DMS114 treated with DMSO at 0.1 percent for 48 hours (cell line): Measurements from ENCODE around the gene ACAT2.
"Not testable (repeated sequence)": the region's sequence is repeated elsewhere in the genome, so short reads cannot be mapped to it uniquely, and the experiment has no call there.

Experiments used
- DNase-seq: peaks from one replicate; lab custom pipeline; 2025; ENCODE audit not compliant: unreplicated experiment; lab: John Stamatoyannopoulos, UW

ACAT2 gene

DNA sequence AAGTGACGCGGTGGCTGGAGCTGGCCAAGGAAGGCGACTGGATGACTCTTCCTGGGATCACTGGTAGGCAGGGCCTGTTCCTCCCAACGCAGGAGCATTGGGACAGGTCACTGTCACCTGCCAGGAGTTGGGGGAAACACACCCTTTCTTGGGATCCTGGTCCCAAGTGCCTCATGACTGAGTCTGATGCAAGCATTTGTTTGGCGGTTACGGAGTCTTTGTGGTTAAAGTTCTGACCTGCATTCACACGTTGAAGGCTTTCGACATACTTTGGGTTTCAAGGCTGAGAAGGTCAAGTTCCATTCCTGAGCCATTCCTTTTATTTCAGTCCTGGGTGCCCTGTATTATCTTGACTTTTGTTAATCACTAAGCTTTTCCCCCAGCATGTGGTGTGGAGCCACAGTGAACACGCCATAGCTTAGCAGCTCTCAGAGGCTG lies 44.2 kb downstream of the ACAT2 start:
- no peak for DNase-seq

DNA sequence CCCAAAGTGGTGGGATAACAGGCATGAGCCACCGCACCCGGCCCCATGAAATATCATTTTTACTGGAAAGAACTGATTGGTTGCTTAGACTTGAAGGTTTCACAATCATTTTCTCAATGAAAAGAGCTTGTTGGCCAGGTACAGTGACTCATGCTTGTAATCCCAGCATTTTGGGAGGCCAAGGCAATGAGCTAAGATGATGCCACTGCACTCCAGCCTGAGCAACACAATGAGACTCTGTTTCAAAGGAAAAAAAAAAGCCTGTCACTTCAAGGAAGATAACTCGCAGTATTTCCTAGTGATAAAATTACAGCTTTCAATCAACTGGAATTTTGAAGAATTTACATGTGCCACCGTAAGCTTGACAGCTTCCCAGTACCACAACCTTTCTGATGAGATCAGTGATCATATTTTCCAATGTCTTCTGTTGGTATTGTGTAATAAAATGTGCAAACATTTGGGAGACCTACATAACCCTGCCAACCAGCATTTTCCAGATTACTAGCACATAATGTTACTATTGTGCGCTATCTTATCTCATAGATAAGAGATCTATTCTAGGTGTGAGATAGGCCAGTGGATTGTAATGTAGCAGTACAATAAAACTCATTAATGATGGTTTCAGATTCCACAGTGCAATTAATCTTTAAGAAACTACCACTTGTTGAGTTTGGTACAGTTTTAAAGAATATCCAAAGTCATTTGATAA lies 45.5 kb downstream of the ACAT2 start:
- no peak for DNase-seq

DNA sequence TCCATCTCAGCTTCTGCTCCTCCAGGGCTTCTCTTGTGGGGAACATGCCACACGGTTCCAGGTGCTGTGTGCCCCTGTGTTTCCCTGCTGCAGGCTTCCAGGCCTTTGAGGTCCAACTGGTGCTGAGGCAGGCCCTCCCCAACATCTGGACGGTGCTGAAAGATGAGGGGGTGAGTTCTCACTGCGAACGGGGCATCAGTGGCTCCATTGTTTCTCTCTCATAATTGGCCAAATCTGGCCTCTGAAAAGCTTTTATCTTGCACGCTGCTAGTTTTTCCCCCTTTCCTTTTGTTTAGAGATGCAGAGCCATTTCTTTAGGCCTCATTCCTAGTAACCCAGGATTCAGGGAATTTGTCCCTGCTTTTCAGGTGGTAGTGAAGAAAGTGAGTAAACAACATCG lies 46.8 kb downstream of the ACAT2 start:
- DNase-seq, result no peak

DNA sequence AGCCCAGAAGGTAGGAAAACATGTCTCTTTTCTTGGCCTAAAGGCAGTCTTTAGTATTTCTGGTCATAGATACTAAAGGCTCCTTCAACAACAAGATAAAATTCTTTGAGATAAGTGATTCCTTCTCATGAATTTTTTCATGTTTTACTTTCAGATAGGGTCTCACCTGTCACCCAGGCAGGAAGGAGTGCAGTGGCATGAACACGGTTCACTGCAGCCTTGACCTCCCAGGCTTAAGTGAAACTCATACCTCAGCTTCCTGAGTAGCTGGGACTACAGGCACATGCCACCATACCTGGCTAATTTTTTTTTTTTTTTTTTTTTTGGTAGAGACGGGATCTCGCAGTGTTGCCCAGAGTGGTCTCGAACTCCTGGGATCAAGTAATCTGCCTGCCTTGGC lies 47.3 kb downstream of the ACAT2 start:
- no peak for DNase-seq

DNA sequence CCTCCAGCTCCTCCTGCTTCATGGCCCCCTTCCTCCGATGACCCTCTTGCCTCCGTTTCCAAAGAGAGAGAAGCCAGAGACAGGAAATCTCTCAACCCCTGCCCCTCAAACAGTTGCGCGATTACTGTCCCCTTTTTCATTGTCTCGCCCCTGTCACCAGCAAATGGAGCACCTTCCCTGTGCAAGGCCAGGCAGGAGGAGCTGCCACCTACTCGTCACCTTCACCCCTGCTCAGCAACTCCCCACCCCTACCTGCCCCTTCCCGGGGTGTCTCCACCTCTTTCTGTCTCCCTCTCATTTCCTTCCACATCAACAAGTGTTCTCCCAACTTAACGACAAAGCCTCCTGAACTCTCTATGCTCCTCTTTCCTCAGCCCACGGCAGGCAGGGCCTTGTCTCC lies 51.9 kb downstream of the ACAT2 start:
- no peak for DNase-seq

DNA sequence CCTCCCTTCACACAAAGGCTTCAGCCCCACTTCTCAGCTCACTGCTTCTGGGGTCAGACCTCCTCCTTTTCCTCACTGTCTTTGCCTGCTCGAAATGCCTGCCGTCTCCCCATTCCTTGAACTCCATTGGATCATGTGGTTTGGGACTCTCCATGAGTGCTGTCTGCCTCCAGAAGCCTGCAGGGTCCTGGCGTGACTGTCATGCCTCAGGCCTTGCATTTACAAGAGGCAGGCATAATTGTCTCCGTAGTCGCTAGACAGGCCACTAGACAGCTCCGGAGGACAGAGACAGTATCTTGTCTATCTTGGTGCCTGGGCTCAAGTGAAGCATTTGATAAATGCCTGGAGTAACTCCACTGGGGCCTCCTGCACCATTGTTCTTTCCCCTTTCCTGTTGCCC lies 53.6 kb downstream of the ACAT2 start:
- DNase-seq, result no peak

DNA sequence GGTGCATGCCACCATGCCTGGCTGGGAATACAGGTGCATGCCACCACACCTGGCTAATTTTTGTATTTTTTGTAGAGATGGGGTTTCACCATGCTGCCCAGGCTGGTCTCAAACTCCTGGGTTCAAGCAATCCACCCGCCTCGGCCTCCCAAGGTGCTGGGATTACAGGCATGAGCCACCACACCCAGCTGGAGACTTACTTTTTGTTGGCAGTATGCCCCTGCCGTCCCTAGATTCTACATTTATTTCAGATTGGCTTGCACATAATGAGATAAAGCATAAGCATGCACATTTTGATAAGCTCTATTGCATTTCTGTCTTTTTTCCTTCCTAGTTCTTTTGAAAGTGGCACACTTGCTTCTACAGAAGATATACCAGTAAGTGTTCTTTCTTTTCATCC lies 54.9 kb downstream of the ACAT2 start:
- not testable (repeated sequence) for DNase-seq

DNA sequence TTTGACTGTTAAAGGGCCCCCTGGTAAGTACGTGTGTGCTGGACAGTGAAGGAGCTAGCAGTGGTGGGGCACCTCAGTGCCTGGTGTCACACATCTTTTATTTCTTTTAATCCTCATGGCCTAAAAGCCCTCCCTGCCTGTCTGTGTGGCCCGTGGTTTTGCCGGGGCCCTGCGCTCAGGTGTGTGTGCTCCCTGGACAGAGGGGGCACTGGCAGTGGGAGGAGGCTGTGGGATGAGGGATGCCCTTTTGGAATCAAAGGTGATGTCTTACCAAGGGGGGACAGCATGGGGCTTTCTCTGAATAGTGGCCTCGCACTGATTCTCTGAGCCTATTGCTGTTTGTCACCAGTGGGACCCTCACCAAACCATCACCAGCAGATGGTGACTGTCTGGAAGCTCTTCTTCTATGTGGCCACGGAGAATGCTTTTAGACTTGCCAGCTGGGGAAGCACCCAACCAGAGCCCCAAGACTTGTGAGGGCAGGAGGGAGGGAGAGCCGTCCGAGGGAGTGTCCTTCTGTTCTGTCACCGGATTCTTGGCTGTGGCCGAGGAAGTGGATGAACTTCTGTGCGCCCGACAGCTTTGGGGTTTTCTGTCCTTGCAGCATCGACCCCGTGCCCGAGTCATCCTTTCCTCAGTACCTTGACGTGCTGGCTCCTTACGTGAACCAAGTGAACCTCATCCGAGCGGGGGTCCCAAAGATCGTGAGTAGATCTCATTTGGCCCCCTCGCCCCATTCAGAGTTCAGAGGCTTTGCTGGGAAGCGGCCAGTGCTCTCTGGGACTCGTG lies 56.3 kb downstream of the ACAT2 start:
- DNase-seq, result no peak

DNA sequence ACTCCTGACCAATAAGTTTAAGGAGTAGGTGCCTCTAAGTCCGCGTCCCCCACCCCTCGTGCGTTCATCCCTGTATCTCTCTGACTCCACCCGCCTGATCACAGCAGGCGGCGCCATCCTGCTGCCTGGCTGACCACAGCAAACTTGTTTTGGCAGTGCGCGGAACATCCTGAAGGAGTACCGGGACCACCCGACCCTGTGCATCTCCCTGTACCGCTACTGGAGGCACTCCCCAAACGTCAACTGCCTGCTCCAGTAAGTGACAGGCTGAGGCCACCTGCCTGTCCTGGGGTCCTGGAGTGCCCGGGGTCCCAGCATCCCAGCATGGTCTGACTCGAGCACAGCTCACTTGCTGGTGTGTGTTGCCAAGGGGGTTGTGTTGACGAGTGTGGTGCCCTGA lies 57.3 kb downstream of the ACAT2 start:
- no peak for DNase-seq

DNA sequence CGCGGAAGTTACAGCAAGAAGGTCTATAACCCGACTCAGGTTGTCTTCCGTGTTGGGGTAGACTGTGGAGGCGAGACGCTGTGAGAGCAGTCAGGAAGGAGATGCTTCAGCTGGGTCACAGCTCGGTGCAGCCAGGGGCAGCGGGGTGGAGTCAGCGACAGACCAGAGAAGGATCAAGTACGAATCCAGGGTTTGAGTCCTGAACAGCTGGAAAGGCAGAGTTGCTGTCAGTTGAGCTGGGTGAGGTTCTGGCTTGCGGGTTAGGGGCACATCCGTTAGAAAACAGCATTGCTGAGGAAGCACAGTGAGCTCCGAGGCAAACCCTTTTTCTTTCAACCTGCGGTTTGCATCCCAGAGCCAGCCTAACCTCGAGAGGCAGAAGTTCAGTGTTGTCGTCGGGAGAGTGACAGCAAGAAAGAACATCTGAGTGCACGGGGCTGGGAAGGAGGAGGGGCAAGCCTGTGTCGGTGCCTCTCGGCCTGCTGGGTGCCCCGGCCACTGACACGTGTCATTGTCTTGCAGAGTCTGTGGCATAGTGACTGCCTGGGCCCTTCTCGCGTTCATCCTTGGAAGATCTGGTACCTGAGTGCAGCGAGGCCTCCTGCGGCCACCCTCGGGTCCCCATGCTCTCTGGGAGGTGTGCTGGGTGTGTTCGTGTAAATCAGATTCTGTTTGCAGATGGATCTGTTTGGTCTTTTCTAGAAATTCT lies 58.2 kb downstream of the ACAT2 start:
- DNase-seq, result no peak

DNA sequence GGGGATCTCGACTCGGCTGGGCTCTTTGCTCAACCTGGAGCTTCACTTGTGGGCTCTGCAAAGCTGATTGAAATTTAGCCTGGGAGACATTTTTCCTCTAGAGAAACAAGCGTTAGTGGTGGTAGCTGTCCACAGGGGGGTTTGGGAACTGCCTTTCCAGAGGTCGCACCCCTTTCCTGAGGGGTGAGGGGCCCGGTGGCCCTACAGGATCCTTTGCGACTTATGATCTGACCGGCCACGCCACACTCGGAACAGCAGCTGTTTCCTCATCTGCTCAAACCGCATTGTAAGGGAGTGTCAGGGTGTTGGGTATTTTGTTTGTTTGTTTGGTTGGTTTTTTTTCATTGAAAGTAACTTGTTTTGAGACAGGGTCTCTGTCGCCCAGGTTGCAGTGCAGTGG lies 59.3 kb downstream of the ACAT2 start:
- no peak for DNase-seq

DNA sequence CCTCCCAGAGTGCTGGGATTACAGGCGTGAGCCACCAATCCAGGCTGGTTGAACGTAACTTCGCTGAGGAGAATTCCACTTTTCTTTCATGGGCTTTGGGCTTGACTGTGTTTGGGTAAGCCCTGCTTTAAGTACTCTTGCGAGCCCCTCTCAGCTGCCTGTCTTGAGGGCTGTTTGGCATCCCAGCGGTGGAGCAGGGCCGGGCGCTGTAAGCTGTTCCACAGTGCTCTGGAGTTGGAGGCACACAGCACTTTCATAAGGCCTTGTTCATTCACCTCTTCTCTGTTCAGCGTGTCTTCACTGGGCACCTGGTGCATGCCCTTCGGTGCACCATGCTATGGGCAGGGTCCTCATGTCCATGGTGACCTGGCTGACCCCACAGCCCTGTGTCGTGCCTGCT lies 59.9 kb downstream of the ACAT2 start:
- no peak for DNase-seq

DNA sequence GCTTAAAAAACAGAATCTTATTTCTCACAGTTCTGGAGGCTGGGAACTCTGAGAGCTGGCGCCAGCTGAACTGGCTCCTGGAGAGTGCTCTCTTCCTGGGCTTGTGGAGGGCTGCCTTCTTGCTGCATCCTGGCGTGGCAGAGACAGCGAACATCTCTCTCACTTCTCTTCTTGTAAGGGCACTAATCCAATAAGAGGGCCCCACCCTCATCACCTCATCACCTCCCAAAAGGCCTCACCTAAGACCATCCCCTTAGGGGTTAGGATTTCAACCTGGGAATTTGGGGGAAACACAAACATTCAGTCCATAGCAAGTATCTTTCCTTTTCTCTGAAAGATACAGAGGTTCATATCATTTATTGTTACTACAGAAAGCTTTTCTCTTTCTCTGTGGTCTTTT lies 62.1 kb downstream of the ACAT2 start:
- DNase-seq, result no peak

DNA sequence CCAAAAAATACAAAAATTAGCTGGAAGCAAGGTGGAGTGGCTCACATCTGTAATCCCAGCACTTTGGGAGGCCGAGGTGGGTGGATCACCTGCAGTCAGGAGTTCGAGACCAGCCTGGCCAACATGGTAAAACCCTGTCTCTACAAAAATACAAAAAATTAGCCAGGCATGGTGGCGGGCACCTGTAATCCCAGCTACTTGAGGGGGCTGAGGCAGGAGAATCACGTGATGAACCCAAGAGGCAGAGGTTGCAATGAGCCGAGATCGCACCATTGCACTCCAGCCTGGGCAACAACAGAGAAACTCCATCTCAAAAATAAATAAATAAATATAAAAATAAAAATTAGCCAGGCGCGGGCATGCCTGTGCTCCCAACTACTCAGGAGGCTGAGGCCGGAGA lies 62.8 kb downstream of the ACAT2 start:
- DNase-seq, result not testable (repeated sequence)

DNA sequence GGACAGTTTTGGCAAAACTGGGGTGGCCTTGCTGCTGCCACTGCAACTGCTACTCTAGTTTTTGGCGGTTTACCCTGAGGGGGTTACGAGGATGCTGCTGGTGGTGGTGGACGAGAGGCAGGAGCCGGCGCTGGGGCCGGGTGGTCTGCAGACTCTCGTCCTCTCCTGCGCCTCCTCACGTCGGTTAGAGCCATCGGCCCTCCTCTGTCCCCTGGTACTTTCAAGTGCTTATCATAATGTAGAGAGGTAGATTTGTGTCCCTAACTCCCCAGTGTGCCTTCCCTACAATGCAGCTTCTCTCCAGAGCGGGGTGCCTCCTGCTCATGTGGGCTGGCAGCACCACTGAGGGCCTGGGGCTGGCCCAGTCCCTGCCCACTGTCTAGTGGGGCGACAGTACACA lies 64.2 kb downstream of the ACAT2 start:
- DNase-seq, result no peak

DNA sequence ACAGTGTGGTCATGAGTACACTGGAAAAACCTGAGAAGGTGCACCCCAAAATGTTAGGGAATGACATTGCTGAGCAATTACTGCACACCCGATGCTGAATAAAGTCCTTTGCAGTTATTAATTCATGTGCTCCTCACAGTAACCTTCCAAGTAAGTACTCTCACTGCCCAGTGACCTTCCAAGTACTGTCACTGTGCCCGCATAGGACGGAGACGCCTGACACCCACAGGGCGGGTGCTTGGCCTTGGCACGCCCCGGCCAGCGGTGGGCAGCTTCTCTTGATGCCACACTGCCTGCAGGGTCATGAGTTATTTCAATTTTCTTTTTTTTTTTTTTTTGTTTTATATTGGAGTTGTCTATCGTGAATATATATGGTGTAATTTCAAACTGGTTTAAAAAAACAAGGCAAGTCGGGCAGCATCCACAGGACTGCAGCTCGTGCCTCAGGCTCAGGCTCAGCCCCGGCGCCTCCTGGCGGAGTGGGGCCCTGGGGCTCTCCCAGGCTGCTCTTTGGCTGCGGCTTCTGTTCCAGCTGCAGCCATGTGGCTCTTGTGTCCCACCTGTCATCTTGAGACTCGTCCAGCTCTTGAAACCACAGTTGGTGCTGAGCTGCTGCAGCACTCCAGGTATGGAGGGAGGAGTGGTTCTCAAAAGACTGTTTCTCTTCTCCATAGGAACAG lies 65.3 kb downstream of the ACAT2 start:
- DNase-seq, result no peak

DNA sequence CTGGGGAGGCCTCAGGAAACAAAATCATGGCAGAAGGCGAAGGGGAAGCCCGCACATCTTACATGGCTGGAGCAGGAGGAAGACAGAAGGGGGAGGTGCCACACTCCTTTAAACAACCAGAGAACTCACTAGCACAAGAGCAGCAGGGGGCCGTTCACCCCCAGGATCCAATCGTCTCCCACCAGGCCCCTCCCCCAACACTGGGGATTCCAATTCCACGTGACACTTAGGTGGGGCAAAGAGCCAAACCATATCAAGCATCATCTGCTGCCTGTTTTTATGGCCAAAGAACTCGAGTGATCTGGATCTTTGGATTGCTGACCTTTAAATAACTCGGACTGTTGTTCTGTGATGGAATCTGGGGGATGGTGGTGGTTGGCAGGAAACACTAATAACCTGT lies 66.2 kb downstream of the ACAT2 start:
- DNase-seq, result no peak
